GM12801 (cell line): ENCODE data around the gene ZC3H10.

Experiments used
- CTCF ChIP-seq: IDR thresholded peaks from one replicate; pipeline ENCODE4 v1.5.1; 2011; ENCODE audit warnings: control low read depth; ENCODE audit not compliant: insufficient read length; ENCODE audit errors: extremely low read depth

ZC3H10 gene

GRCh38 chr12:56080556-56081138 is 37.4 kb upstream of the ZC3H10 start:
- TF ChIP-seq CTCF: no peak

DNA sequence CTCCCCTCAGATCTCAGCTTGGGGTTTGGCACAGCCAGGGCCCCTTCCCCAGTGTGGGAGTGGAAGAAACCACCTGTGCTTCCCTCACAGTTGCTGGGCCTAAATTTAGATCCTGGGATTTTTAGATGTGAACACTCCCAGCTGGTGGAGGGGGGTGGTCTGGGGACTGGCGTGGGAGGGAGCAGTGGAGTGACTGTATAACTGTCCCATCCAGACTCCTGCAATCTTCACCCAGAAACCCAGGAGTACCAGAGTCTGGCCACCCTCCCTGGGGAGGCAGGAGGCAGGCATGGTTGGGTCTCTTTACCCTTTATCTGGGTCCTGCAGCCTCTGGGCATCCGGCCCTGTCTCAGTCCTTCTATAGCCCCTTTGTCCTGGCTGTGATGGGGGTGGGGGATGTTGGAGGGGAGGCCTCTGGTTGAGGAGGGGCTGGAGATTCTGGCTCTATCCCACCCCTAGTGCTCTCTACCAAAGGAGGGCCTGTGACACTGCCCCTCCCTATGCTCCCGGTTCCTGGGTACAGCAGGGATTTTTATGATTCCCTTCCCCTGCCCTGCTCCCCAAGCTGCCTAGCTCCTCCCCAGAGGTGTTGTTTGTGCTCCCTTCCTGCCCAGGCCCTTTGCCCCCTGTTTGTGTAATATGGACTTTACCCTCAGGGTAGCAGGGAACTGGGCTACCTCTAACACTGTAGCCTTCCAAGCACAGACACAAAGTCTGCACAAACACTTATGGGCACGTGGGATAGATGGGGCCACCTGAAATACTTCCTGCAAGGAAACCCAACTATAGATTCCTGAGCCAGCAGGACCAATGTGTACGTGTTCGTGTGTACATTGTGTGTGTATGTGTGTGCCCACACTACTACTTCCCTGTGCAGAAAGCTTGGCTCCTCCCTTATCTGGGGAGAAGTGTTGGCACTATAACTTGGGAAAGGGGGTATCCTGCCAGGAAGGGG is 36.4 kb upstream of the ZC3H10 start:
- no peak for TF ChIP-seq CTCF

DNA sequence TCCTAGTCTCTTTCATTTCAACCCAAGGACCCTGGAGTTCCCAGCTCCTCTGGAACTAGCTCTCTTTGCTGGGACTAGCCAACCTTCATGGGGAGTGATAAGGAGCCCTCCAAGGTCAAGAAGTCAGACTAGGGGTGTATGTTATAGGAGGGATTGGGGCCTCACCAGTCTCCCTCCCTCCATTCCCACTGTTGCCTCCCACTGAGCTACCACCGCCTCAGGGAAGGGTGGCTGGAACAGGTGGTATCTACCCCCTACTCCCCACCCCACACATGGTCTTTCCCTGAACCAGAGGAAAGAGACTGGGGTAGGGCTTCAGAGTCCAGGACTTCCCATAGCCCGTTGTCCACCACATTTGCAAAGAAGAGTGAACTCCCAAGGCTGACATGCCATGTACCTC is 35.7 kb upstream of the ZC3H10 start:
- no peak for TF ChIP-seq CTCF

- no peak for TF ChIP-seq CTCF
These were observed 35.1 kb upstream of the ZC3H10 start for GRCh38 chr12:56082967-56083366.

DNA sequence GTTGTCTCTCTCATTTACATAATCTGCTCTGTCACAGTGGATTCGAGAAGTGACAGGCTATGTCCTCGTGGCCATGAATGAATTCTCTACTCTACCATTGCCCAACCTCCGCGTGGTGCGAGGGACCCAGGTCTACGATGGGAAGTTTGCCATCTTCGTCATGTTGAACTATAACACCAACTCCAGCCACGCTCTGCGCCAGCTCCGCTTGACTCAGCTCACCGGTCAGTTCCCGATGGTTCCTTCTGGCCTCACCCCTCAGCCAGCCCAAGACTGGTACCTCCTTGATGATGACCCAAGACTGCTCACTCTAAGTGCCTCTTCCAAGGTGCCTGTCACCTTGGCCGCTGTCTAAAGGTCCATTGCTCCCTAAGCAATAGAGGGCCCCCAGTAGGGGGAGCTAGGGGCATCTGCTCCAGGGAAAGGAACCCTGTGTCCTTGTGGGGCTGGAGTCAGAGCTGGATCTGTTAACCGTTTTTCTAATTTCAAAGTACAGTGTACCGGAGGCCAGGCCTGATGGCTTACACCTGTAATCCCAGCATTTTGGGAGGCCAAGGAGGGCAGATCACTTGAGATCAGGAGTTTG is 33.0 kb upstream of the ZC3H10 start:
- no peak for TF ChIP-seq CTCF

DNA sequence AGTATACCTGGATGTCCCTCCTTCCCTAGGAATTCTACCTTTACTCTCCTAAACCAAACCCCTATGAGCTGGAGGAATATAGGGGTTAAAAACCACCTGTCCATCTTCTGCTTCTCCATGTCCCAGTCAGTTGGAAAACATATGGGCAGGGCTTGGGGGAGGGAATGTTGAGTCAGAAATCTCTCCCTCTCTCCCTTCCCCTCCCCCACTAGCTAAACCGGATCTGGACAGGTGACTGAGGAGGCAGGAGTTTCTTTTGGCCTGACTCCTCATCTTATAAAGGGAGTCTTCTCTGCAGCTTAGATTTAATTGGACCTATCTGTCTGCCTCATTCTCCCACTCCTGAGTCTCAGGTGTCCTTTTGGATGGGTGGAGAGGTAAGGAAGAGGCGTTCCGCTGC is 32.0 kb upstream of the ZC3H10 start:
- TF ChIP-seq CTCF: no peak

DNA sequence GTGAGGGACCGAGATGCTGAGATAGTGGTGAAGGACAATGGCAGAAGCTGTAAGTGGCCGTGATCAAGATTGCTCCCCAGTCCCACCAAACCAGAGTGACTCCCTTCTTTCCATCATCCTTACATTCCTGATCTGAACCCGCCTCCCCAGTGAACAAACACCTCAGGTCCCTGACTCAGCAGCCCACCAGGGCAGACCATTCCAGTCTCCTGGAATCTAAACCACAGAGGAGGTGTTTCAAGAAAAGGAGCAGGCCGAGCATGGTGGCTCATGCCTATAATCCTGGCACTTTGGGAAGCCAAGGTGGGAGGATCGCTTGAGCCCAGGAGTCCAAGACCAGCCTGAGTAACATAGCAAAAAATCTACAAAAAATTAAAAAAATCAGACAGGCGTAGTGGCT is 31.5 kb upstream of the ZC3H10 start:
- no peak for TF ChIP-seq CTCF
